Adrenal gland (tissue), 12 donors: ENCODE measurements around the gene GCN1. TPM values are rescaled to one million over a fixed set of nuclear protein-coding genes. Genes with fewer than 3 reads are reported as not detected.

ENCODE experiments used
- DNase-seq, 7 donors: peaks; one replicate each; pipeline ENCODE4 v3.0.0-alpha.2; 2019 to 2020
- H3K27ac ChIP-seq, 5 donors: fragments of 200-600 bp; sonication (generic) in 4 of 5; 1 replicate in 3 of 5; 2 replicates in 2 of 5; pipeline versions ENCODE4 v1.5.1 to v1.8.0; 2016 to 2020; ENCODE audit warnings: mild to moderate bottlenecking in 1 of 5
- H3K27me3 ChIP-seq: fragments of 200-600 bp; 2 replicates; pipeline ENCODE4 v1.8.0; 2021
- H3K36me3 ChIP-seq, 2 donors: fragments of 200-600 bp; replicated peaks in 1 of 2; 1 replicate in 1 of 2; 2 replicates in 1 of 2; pipeline versions ENCODE4 v1.5.1 to v1.8.0; 2018 to 2022
- H3K4me1 ChIP-seq, 2 donors: fragments of 200-600 bp; replicated peaks in 1 of 2; 1 replicate in 1 of 2; 2 replicates in 1 of 2; pipeline versions ENCODE4 v1.5.1 to v1.8.0; 2018 to 2021
- H3K4me3 ChIP-seq, 4 donors: fragments of 200-600 bp; sonication (generic) in 3 of 4; one replicate each; pipeline ENCODE4 v1.5.1; 2016 to 2018
- H3K9me3 ChIP-seq, 3 donors: fragments of 200-600 bp; sonication (generic) in 1 of 3; replicated peaks in 1 of 3; 1 replicate in 2 of 3; 2 replicates in 1 of 3; pipeline versions ENCODE4 v1.5.1 to v1.8.0; 2016 to 2021
- POLR2A ChIP-seq, 2 donors: fragments of 450-650 bp; IDR thresholded peaks; one replicate each; pipeline ENCODE4 v1.6.1; 2017; ENCODE audit warnings: antibody characterized with exemption in 2 of 2, mild to moderate bottlenecking in 2 of 2, moderate library complexity in 1 of 2
- WGBS, 4 donors: extraction: QIAGEN DNeasy Blood & Tissue Kit in 2 of 4; methylation state at CpG; one replicate each; pipeline versions ENCODE4 v1.1.5 to v1.1.7; 2013 to 2017; 5-methylcytosine and 5-hydroxymethylcytosine counted together
- intact Hi-C, 2 donors: fragments of 100-400 bp; cut with DNase I; formaldehyde crosslinking; loops; one replicate each; pipeline versions ENCODE4 v1.14.1 to v1.15.0; 2022 to 2023
- polyA plus RNA-seq, 3 donors: library from polyadenylated mRNA; stranded (reverse); fragments of 200-250 nt in 2 of 3; fragments of 350-450 nt in 1 of 3; fragmentation: Illumina TruSeq in 1 of 3; extraction: RNeasy Lipid Tissue Mini Kit (QIAGEN cat#74804) in 1 of 3; gene quantifications; one replicate each; pipeline ENCODE4 v1.2.3, GENCODE V29; 2013 to 2014
- total RNA-seq, 9 donors: library from RNA; depleted of rRNA in 4 of 9; stranded (reverse); fragments of >200 nt in 4 of 9; fragments of 120-200 nt in 1 of 9; fragmentation: NEBNext Ultra II Directional in 1 of 9; extraction: Animal tissue kit (Norgen Biotek cat#: 25700) in 1 of 9; gene quantifications; one replicate each; pipeline versions ENCODE4 v1.1.0 to v1.2.4, GENCODE V29; 2013 to 2023
- TF ChIP-seq, protein P1 (sequence below), 6 experiments: fragments of 450-650 bp in 4 of 6; fragments of 200-600 bp in 2 of 6; sonication (generic) in 1 of 6; IDR thresholded peaks; 1 replicate in 5 of 6; 2 replicates in 1 of 6; pipeline versions ENCODE4 v1.5.1 to v1.8.0; 2016 to 2021; ENCODE audit warnings: antibody characterized with exemption in 6 of 6, mild to moderate bottlenecking in 2 of 6, moderate library complexity in 1 of 6
- donor health status: healthy with polysubstance abuse.
- donor health status: Bipolar disorder and iron deficiency.
- donor health status: DM: yes; HTN: yes; CAD: no.
- donor health status: DM: no; HTN: no; CAD: no.
- donor health status: DM: no; HTN: no; CAD: no.
- donor health status: DM: yes; HTN: yes; CAD: no.

The GCN1 gene
- total and polyA plus RNA-seq, 12 donors: 22.0 to 98.5 (median 46.5) TPM

DNA sequence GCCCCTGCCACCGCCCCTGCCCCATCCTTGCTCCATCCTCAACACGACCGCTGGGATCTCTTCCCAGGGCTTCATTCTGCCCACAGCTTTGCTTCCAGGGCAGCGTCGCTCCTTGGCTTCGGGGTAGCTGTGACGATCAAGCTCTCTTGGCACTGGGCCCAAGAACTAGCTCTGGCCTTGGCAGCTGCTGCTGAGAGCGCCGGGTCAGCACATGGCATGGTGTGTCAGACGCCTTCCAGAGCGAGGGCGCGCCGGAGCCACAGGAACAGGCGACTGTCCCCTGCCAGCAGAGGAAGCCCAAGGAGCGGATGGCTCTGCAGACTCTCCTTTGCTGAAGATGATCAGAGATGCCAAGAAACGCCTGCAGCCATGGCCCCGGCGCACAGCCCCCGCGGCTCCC, 93.9 kb downstream of the GCN1 start:
- intact Hi-C loops: no loop called here
- Histone ChIP-seq H3K4me3 (no peak overlapping the region), H3K27ac (peak overlapping the region in 4 of 5 donors; percentile 29 to 89 (median 68)), H3K9me3 (no peaks in the 10 kb centered on the region), H3K27me3 (no peaks in the 10 kb centered on the region), H3K4me1 (peaks cover 23 to 25% of the 10 kb centered on the region in 2 donors), H3K36me3 (peaks cover 0 to 53% of the 10 kb centered on the region in 2 donors)
- 23 to 56% (median 31%) methylated on average over 5 to 21 of the region's 21 CpGs for WGBS, 4 donors
- peak; percentile 89 to 97 (median 95) for DNase-seq
- peak in 1 of 2 donors; percentile 56 for TF ChIP-seq POLR2A (IDR thresholded peaks at IDR 0.05)
- TF ChIP-seq, protein P1, sequence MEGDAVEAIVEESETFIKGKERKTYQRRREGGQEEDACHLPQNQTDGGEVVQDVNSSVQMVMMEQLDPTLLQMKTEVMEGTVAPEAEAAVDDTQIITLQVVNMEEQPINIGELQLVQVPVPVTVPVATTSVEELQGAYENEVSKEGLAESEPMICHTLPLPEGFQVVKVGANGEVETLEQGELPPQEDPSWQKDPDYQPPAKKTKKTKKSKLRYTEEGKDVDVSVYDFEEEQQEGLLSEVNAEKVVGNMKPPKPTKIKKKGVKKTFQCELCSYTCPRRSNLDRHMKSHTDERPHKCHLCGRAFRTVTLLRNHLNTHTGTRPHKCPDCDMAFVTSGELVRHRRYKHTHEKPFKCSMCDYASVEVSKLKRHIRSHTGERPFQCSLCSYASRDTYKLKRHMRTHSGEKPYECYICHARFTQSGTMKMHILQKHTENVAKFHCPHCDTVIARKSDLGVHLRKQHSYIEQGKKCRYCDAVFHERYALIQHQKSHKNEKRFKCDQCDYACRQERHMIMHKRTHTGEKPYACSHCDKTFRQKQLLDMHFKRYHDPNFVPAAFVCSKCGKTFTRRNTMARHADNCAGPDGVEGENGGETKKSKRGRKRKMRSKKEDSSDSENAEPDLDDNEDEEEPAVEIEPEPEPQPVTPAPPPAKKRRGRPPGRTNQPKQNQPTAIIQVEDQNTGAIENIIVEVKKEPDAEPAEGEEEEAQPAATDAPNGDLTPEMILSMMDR (IDR thresholded peaks at IDR 0.05): no peak

DNA sequence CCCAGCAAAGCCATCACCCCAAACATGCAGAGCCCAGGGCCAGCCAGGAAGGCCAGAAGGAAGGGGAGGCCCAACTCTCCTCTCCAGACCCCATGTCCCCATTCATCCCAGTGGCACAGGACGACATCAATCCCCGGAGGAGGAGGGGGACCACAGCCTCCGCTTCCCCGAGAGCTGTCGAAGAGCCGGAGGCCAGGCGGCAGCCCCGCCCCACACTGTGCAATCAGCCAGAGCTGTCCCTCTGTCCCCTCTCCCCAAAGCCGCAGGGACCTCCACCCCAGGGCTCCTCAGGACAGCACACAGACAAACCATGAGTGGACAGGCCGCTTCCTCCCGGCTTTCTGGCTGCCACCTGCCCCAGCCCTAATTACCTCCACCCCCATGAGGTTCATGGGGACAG, 94.8 kb downstream of the GCN1 start:
- Histone ChIP-seq H3K4me3 (no peak overlapping the region), H3K27ac (peak overlapping the region in 1 of 5 donors; percentile 89), H3K9me3 (no peaks in the 10 kb centered on the region), H3K27me3 (no peaks in the 10 kb centered on the region), H3K4me1 (peaks cover 23 to 25% of the 10 kb centered on the region in 2 donors), H3K36me3 (peaks cover 0 to 54% of the 10 kb centered on the region in 2 donors)
- TF ChIP-seq, protein P1 (IDR thresholded peaks at IDR 0.05): no peak
- TF ChIP-seq POLR2A (IDR thresholded peaks at IDR 0.05): no peak
- 92 to 100% (median 94%) methylated on average over 2 to 11 of the region's 11 CpGs for WGBS, 4 donors
- DNase-seq: no peak
- intact Hi-C loops: no loop called here

DNA sequence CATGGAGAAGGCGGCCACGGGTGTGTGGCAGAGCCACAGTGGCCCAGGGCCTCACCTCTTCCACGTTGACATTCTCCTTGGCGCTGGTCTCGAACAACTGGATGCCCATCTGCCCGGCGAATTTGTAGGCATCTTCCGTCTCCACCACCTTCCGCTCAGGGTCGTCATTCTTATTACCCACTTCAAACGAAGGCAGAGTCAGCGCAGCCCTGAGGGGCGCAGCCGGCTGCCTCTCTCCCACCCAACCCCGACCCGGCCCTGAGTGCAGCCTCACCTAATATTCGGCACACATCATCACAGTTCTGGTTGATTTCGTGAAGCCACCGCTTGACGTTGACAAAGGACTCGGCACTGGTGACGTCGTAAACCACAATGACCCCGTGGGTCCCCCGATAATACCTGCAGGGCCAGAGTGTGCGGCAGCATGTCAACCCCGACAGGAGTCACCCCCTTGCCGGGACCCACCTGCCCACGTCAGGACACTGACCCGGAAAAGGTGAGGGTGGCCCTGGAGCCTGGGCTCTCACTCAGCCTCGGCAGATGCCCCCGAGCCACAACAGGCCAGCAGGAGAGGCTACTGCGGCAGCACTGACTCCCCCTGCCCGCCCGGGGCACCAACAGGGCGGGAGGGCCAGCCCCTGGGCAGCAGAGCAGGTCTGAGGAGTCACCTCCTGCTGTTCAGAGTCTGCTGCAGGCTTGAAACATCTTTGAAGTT, 95.6 kb downstream of the GCN1 start:
- 93 to 96% (median 95%) methylated on average over 19 to 36 of the region's 36 CpGs for WGBS, 4 donors
- no peaks in the 10 kb centered on the region for H3K9me3 ChIP-seq
- TF ChIP-seq, protein P1 (IDR thresholded peaks at IDR 0.05): no peak
- no peak for TF ChIP-seq POLR2A (IDR thresholded peaks at IDR 0.05)
- H3K27me3 ChIP-seq: no peaks in the 10 kb centered on the region
- H3K4me1 ChIP-seq: peaks cover 23 to 25% of the 10 kb centered on the region in 2 donors
- DNase-seq: no peak
- no peak overlapping the region for H3K27ac ChIP-seq
- no peak overlapping the region for H3K4me3 ChIP-seq
- peaks cover 0 to 59% of the 10 kb centered on the region in 2 donors for H3K36me3 ChIP-seq
- intact Hi-C loops: no loop called here

DNA sequence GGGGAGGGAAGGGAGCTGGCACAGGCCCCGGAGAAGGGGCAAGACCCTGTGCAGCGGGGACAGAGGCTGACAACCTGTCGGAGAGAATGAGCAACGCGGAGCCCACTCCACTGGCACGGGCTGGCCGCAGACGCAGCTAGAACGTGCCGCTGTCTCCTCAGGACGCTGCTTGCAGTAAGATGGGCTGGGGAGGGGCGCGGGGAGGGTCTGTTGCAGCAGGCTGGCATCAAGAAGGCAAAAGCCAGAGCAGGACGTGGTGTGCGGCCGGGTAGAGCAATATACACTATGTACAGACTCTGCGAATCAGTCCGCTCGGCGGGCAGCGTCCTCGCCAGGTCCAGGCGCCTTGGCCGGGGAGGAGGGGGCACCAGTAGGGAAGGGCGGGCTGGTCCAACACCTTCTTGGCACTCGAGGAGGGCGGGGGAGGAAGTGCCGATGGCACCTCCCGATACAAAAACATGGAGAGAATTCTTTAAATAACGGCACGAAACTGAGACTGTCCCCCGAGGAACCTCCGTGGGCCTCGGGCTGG, 97.8 kb downstream of the GCN1 start:
- no peaks in the 10 kb centered on the region for H3K27me3 ChIP-seq
- no peak overlapping the region for H3K4me3 ChIP-seq
- H3K36me3 ChIP-seq: peaks cover 0 to 46% of the 10 kb centered on the region in 2 donors
- H3K27ac ChIP-seq: no peak overlapping the region
- WGBS, 4 donors: 92 to 94% (median 93%) methylated on average over 33 to 34 of the region's 34 CpGs
- DNase-seq: no peak
- no peak for TF ChIP-seq POLR2A (IDR thresholded peaks at IDR 0.05)
- TF ChIP-seq, protein P1 (IDR thresholded peaks at IDR 0.05): no peak
- no peaks in the 10 kb centered on the region for H3K9me3 ChIP-seq
- intact Hi-C loops: no loop called here
- peaks cover 16 to 19% of the 10 kb centered on the region in 2 donors for H3K4me1 ChIP-seq
